Right renal pelvis (tissue), 4 donors: Measurements from ENCODE around the gene FCRL2. TPM values are rescaled to one million over a fixed set of nuclear protein-coding genes. Genes with fewer than 3 reads are reported as not detected.

Experiments
- polyA plus RNA-seq, 4 donors: library from polyadenylated mRNA; unstranded; fragments of 120-200 nt; gene quantifications; one replicate each; pipeline ENCODE4 v1.2.1, GENCODE V29; 2013; ENCODE audit not compliant: insufficient read length in 4 of 4

FCRL2 gene
- polyA plus RNA-seq, 4 donors = 0.04 TPM; not detected in 3

Other genes starting within 250 kb of the FCRL2 start
- gene FCRL5, start 224.6 kb downstream of the FCRL2 start, polyA plus RNA-seq = under 1 TPM; 0.05 to 0.07 (median 0.06) TPM
- gene FCRL4, start 179.0 kb downstream of the FCRL2 start, polyA plus RNA-seq = not detected
- gene FCRL3, start 76.4 kb downstream of the FCRL2 start, polyA plus RNA-seq = under 1 TPM in 3 of 4 donors, not detected in 1; 0.04 to 0.33 (median 0.06) TPM
- under 1 TPM in 3 of 4 donors, not detected in 1; 0.10 to 0.20 (median 0.15) TPM for gene FCRL1, start 43.0 kb upstream of the FCRL2 start, polyA plus RNA-seq
- not detected for gene CD5L, start 64.7 kb upstream of the FCRL2 start, polyA plus RNA-seq
- gene KIRREL1, start 216.5 kb upstream of the FCRL2 start, polyA plus RNA-seq = 100 to 1,000 TPM; 184 to 191 (median 190) TPM